ENCODE measurements around the gene MTFP1. TPM values are rescaled to one million over a fixed set of nuclear protein-coding genes. Genes with fewer than 3 reads are reported as not detected.
A peak's percentile ranks its signal among the peaks of the same experiment; 100 is the strongest.

MTFP1 gene
- total RNA-seq, 2 experiments from 2014 or later: 59.1 to 73.4 TPM

- Mint-ChIP-seq H3K9me3 (ENCODE audit: low read depth) (no peaks in the 10 kb centered on the region), H3K36me3 (no peaks in the 10 kb centered on the region), H3K4me3 (no peak overlapping the region), H3K27me3 (peaks cover 22% of the 10 kb centered on the region), H3K4me1 (peaks cover 17% of the 10 kb centered on the region), H3K27ac (no peak overlapping the region)
- CTCF ChIA-PET: interaction anchor here (2.3 kb wide), 1 partner anchor 10 kb away, joined by 11 read pairs; no protein-coding TSS in a partner anchor
- DNase-seq: peak; percentile 50
- peak; percentile 60 for ATAC-seq
Observed at GRCh38 chr22:30474683-30475424, 49.3 kb downstream of the MTFP1 start.

Other genes with a start within 250 kb of the MTFP1 start
- gene LIF, start 179.0 kb upstream of the MTFP1 start, total RNA-seq: 100 to 1,000 TPM; 107 to 304 TPM
- gene OSM, start 158.9 kb upstream of the MTFP1 start, total RNA-seq: 100 to 1,000 TPM; 122 to 141 TPM
- 10 to 100 TPM in 1 of 2 experiments, 1 to 10 TPM in 1; 8.7 to 10.2 TPM for gene CASTOR1, start 136.3 kb upstream of the MTFP1 start, total RNA-seq
- gene TBC1D10A, start 98.8 kb upstream of the MTFP1 start, total RNA-seq: 10 to 100 TPM; 32.2 to 48.1 TPM
- gene SF3A1, start 68.9 kb upstream of the MTFP1 start, total RNA-seq: 100 to 1,000 TPM; 214 to 267 TPM
- 1 to 10 TPM; 4.9 to 6.2 TPM for gene CCDC157, start 68.8 kb upstream of the MTFP1 start, total RNA-seq
- gene RNF215, start 38.4 kb upstream of the MTFP1 start, total RNA-seq: 10 to 100 TPM in 1 of 2 experiments, 1 to 10 TPM in 1; 8.5 to 10.5 TPM
- gene SEC14L2, start 28.8 kb upstream of the MTFP1 start, total RNA-seq: 1 to 10 TPM; 2.2 to 4.8 TPM
- not detected for gene SEC14L3, start 46.2 kb downstream of the MTFP1 start, total RNA-seq
- gene SEC14L4, start 79.9 kb downstream of the MTFP1 start, total RNA-seq: not detected
- under 1 TPM in 1 of 2 experiments, not detected in 1; 0.07 TPM for gene SEC14L6, start 121.0 kb downstream of the MTFP1 start, total RNA-seq
- not detected for gene GAL3ST1, start 148.9 kb downstream of the MTFP1 start, total RNA-seq
- 10 to 100 TPM; 56.2 to 91.5 TPM for gene PES1, start 166.1 kb downstream of the MTFP1 start, total RNA-seq
- under 1 TPM; 0.19 to 0.41 TPM for gene TCN2, start 181.4 kb downstream of the MTFP1 start, total RNA-seq
- 1 to 10 TPM; 3.8 to 5.0 TPM for gene SLC35E4, start 210.0 kb downstream of the MTFP1 start, total RNA-seq
- 10 to 100 TPM in 1 of 2 experiments, 1 to 10 TPM in 1; 9.2 to 11.6 TPM for gene DUSP18, start 242.1 kb downstream of the MTFP1 start, total RNA-seq

Measured in activated CD8-positive, alpha-beta memory T cell treated with anti-CD3 and anti-CD28 coated beads, Interleukin-2, amount 10 ng/mL, durations not matched to agents 7 days and 5 days (primary cell).